Left renal pelvis (tissue), 4 donors: Measurements from ENCODE around the gene SCCPDH. TPM values are rescaled to one million over a fixed set of nuclear protein-coding genes. Genes with fewer than 3 reads are reported as not detected.
"Not testable (repeated sequence)": the region's sequence is repeated elsewhere in the genome, so short reads cannot be mapped to it uniquely, and the experiment has no call there.

Experiments used
- DNase-seq, 4 donors: peaks; one replicate each; pipeline ENCODE4 v3.0.0-alpha.2; 2013; ENCODE audit warnings: low read depth in 4 of 4, low spot score in 3 of 4
- polyA plus RNA-seq, 4 donors: library from polyadenylated mRNA; unstranded; fragments of 120-200 nt; gene quantifications; one replicate each; pipeline ENCODE4 v1.2.1, GENCODE V29; 2013; ENCODE audit not compliant: insufficient read length in 4 of 4

SCCPDH gene
- polyA plus RNA-seq, 4 donors, result 40.2 to 62.6 (median 55.5) TPM

DNA sequence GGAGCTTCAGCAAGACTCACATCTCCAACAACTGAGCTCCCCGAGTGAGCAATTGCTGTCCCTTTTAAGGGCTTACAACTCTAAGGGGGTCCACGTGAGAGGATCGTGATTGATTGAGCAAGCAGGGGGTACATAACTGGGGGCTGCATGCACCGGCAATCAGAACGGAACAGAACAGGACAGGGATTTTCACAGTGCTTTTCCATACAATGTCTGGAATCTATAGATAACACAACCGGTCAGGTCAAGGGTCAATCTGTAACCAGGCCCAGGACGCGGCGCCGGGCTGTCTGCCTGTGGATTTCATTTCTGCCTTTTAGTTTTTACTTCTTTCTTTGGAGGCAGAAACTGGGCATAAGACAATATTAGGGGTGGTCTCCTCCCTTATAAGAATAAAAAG, 21.9 kb downstream of the SCCPDH start:
- not testable (repeated sequence) for DNase-seq

DNA sequence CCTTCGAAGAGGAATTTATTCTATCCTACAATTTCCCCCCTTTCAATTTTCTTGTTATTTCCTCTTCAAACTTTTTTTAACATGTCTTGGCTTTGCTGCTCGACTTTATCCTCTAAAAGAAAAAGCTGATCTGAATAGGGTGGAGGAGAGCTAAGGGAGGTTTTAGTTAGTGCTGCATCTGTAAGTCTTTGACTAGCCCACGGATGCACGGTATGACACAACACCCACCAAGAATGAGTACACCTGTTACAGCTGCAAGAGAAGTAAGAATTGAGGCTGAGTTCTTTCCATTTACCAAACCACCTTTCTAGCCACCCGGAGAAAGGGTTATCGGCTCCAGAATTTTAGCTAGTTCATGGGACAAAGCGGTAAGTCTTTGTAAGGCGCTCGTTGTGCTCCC, 23.8 kb downstream of the SCCPDH start:
- DNase-seq, result no peak

DNA sequence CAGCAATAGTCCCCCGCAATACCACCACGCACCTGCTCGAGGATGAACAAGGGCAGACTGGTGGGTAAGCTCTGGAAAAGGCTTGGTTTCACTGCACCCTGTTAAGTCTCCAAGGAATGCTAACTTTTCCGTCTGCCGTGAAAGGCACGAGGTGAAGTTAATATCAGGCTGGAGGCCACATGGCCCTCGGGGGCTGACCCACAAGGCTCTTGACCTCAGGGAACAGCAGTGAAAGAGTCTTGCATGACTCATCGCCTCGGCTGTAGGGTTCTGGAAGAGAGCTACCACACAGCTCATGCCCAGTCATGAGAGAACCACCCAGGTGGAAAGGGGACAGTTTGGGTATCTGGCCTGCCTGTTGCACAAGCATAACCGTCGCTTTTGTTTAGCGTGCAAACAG, 24.7 kb downstream of the SCCPDH start:
- no peak for DNase-seq

DNA sequence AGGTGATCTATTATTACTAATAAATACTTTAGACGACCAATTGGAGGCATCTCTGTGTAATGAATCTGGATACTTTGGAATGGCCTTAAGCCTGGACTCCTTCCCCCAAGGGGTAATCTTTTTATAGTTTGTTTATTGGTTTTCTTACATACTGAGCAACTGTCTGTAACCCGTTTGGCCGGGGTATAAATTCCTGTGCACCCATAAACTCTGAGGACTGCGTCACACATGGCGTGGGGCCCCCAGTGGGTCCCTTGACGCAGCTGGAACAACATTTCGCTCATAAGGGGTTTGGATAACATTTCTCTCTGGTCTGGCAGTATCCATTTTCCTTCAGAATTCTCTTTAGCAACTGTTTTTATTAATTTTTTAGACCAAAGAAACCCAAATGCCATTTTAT, 26.5 kb downstream of the SCCPDH start:
- DNase-seq, result no peak

DNA sequence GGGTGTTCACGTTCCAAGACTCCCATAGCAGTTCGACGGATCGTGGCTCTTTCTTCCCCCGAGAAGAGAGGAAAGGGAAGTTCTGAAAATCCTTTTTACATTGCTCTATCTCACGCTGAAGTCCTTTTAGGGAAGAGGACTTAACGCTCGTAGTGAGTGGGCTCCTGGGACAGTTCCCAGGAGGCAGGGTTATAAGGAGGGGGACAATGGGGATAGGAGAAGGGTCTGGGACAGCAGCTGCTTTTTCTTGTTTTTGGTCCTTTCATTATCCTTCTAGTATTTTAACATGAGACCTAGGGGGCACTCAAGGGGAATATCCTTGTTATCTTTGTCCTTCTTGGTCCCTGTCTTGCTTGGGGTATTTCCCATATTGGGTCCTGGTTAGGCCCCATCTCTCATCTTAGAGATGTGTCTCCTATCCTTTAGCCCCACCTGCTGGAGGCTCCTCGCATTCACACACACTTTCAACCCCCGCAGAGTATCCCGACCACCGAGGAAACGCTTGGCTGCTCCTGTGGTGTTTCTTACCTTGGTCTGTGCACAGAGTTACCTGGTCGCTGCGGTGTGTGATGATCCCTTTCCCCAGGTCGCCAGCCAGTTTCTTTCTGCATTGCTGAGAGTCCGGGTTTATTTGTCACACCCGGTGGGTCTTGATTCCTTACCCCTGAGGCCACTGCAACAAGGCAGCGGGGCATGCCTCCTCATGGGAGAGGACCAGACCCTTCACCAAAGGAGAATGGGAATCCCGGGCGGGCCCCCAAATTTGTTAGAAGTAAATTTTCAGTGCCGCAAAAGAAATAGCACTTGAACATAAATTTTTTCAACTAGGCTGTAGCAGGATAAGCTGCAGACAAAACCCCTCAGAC, 29.7 kb downstream of the SCCPDH start:
- peak; percentile 14 to 50 (median 46) for DNase-seq

DNA sequence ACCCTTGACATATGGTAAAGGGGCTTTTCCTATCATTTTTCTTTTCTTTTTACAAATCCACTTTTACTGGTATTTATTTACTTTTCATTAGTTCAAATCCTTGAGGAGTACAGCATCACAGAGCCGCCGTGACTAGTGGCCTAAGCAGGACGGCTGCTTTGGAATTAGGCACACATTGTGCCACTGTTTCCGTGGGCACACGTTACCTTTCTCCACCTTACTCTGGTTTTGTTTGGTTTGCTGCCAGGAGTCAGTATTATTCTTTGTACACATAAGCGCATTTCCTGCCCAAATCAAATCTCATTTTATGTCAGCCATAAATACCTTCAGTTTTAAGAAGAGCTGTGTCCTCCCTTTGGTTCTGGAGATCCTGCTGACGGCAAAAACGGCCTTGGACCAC, 31.2 kb downstream of the SCCPDH start:
- no peak for DNase-seq

DNA sequence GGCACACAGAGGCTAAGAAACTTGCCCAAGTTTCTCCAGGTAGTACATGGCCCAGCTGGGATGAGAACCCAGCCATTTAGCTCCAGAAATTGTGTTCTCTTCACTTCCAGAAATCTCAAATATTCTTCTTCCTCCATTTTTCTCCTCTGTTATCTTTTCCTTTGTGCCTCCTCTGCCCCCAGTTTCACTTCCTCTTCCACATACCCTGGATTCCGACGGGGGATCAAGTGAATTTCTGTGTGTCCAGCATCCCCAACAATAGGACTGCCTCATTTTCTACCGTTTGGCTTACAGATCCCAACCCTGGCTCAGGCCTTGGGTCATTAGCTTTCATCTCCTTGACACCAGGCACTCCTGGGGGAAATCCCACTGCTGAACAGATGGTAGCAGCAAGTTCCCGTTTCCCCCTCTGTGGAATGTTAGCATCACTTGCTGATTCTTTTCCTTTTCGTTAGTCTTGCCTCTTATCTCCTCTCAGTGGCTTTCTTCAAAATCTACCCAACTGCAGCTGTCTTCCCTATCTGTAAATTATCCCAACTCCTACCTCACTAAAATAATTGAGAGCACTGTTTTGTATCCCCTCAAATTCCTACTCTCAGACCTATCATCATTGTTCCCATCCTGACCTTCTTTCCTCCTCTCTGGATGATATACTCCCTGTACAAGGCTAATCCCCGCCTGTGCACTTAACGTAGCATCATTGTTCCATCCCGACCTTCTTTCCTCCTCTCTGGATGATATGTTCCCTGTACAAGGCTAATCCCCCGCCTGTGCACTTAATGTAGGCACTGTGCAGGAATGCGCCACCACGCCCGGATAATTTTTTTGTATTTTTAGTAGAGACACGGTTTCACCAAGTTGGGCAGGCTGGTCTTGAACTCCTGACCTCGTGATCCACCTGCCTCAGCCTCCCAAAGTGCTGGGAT, 36.5 kb downstream of the SCCPDH start:
- DNase-seq, result no peak

DNA sequence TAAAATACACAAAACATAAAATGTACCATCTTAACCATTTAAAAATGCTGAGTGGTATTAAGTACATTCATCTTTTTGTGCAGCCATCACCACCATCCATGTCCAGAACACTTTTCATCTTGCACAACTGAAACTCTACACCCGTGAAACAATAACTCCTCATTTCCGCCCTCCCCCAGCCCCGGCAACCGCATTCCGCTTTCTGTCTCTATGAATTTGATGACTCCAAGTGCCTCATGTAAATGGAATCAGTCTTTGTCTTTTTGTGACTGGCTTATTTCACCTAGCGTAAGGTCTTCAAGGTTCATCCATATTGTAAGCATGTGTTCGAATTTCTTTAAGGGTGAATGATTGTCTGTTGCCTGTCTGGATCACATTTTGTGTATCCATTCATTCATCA, 37.2 kb downstream of the SCCPDH start:
- no peak for DNase-seq

DNA sequence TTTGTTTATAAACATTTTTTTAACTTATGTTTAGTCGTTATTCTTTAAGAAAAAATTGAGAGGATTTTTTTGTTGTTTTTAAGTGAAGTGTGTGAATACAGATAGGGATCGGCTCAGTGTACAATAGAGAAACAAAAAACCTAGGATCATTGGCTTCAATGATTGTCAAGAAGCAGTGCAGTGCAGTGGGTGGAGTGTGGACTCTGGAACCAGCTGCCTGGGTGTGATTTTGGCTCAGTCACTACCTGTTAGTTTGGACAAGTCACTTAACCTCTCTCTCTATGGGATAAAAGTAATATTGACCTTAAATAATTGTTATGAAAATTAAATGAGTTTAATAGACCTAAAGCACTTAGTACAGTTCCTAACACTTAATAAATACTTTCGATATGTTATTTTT, 41.3 kb downstream of the SCCPDH start:
- no peak for DNase-seq

DNA sequence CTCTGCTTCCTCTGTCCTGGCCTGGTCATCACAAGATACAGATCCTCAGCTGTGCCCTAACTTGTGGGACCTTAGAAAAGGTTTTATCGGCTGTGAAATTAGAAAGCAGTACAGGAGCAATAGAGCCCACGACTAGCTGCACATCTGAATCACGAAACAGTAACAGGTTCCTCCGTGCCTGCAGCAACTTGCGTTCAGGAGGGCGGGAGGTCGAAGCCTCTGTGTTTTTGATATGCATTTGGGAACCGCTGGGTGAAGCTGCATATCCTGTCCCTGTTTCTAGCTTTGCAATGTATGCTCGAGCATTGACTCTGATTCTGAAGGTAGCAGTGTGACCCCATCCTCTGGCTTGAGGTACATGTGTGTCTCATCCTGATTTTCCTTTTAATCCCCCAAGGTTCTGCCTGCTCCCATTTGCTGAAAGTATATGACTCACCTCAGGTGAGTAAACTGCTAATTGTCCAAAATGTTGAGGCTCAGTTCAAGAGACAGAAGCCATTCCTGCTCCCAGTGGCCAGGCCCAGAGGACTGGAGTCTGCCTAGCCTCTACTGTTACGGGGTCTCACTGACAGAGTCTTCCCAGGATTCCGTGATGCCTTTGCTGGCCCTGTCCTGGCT, 44.3 kb downstream of the SCCPDH start:
- DNase-seq, result no peak

DNA sequence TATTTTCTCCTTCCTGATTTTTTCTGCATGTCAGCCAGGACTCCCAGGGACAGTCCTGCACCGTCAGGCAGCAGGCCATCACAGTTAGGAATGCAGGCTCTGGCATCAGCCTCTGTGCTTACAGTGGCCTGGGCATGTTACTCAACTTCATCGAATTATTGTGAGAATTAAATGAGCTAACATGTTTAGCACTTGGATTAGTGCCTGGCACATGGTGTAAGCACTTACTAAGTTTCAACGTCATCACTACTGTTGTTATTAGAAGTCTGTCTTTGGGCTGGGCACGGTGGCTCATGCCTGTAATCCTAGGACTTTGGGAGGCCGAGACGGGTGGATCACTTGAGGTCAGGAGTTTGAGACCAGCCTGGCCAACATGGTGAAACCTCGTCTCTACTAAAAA, 45.1 kb downstream of the SCCPDH start:
- DNase-seq, result no peak

DNA sequence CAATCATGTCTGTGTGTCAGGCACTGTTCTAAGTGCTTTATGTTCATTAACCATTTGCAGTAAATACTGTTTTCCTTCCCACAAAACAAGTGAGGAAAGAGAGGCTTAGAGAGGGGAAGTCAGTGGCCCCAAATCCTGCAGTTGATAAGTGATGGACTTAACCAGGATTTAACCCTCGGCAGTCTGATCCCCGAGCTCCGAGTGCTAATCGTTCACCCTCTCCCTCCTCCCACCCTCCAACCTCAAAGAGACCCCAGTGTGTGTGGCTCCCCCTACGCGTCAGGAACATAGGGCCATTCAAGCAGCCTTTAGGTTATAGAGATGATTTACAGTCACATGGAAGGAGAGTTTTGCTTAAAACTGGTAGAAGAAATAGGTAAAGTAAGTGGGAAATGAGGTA, 47.2 kb downstream of the SCCPDH start:
- DNase-seq, result no peak

DNA sequence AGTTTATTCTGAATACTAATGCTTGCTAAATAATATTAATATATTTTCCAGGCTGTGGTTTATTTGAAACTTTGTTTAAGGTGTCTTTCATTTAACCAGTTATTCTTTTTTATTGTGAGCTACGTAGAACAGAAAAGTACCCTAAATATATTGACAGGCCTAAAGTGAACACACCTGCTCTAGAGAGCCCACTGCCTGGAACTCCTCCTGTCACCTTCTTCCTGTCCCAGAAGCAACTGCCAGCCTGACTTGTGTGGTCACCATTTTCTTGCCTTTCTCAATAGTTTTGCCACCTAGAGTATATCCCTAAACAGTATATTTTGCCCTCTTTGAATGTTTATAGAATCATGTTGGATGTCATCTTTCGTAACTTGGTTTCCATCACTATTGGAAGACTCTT, 48.5 kb downstream of the SCCPDH start:
- DNase-seq, result no peak

DNA sequence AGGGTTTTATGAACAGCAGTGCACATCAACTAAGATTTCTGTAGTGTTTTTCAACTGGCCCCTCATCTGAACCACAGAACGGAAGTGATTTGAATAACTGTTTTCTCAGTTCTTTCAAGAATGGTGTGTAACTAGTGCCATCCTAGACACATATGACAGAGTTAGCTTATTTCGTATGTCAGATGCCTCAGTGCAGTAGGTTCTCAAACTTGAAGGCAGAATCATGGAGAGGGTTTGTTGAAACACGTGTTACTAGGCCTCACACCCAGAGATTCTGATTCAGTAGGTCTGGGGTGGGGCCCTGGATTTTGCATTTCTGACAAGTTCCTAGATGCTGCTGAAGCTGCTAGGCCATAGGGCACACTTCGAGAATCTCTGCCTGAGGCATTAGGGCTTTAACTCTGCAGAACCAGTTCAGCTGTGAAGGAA, 49.0 kb downstream of the SCCPDH start:
- DNase-seq, result no peak

DNA sequence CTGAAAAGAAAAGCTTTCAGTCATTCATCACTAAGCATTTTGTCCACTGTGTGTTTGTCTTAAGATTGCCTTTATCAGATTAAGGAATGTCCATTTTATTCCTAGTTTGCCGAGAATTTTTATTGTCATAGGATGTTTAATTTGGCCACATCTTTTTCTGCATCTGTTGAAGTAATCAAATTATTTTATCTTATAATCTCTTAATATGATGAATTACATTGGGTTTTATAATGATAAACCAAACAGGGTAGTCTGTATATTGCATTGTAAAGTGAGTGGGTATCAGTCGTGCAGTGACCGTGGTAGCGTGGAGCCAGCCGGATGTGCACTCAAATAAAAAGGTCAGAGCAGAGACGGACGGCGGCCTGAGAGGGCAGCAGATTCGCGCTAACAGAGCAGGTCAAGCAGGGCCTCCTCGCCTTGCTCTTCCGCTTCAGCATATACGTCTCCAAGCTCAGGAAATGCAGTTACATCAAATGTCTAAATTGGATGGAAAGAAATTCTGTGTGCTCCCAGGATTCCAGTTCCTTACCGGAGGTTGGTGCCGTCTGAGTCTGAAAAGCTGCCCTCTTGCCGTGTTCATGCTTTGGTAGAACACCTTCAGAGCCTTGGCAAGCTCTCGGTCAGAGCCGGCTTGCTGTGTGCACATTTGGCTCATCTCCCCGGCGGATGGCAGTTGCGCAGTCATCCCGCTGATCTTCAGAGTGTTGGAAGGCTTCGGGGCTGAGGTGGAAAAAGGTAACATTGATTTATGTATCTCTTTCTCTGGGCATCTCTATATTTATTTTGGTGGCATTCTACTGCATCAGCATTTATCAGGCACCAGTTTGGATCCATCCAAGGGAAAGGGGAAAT, 51.5 kb downstream of the SCCPDH start:
- DNase-seq, result no peak

DNA sequence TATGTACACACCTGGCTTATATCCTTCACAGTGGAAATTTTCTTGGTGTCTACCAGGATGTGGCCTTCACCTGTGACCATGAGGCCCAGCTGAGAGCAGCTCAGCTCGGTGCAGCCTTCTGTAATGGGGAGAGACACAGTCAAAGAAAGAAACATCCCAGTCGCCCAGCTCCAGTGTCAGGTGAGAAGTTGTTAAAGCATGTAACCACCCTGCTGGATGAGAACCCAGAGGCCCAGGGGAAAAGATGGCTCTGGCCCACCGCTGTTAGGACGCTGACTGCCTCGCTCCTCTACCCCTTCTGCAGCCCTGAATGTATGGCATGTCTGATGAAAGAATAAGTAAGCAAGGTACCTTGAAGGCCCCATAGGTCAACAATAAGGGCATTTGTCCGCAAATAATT, 52.7 kb downstream of the SCCPDH start:
- DNase-seq, result no peak

DNA sequence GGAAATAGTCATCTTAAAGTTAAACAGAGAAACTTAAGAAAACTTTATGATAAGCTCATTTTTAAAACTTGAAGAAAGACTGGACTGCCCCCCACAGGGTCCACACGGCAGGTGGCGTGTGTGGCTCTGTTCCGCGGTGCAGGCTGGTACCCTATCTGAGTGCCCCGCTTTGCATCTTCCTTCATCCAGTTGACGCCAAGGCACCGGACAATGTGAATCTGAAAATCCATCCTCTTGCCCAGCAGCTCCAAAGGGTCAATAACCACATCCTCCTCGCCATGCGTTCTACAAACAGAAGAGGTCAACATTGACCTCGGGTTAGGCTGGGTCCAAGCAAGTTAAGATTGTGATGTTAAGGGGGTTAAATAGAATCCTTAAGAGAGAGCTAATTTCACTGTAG, 54.5 kb downstream of the SCCPDH start:
- no peak for DNase-seq

DNA sequence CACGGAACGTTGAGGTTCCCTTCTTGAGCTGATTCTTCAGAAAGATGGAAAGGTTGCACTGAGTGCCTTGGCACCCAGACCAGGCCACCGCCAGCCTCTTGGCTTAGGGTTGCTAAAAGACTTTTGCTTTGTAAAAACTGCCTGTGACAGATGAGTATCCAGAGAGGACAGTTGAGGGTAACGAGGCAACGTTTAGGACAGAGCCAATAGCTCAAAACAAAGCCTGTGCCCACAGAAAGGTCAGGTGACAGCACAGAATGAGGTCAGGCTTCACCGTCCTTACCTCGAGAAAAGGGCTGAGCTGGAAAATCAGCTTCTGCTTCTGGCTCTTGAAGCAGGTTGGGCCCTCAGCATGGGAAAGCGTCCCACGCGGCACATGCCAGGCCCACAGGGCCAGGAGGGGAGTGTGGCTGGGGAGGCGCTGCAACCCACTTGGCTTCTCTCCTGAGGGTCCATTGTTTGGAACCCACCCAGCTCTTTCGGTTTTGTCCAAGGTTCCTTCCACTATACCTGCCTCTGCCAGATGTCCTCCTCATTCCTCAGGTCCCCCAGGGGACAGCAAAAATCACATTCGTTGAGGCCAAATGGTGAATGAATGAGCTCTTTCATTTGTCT, 55.5 kb downstream of the SCCPDH start:
- no peak for DNase-seq

DNA sequence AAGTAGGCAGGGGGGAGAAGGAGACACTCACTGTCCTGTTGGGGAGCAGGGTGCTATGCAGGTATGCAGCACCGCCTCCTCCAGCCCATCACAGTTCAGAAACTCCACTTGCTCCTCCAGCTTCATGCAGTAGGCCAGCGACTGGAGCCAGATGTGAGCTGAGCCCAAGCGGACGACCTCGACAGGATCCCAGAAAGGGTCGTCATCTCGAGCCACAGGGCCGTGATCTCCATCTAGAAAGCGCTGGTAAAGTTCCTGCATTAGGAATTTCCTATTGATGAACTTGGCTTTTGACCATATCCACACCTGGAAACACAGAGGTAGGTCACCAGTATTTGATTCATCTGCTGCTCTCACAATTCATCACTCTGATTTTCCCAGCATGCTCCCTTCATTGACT, 56.1 kb downstream of the SCCPDH start:
- no peak for DNase-seq

DNA sequence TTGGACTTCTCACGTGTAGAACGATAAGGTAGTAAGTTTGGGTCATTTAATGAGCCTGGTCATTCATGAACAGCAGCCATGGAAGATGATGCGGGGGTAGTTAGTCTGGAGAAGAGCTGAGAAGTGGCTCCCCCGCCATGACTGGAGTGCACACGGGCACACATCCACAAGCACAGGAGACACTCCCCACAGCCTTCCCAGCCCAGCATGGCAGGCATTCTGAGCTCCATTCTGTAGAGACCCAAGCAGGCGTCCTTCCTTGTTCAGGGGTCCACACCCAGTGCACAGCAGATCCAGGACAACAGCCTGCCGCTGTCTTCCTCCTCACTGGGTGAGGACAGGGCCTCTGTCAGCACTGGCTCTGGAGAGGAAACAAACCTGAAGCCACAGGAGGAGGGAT, 57.0 kb downstream of the SCCPDH start:
- DNase-seq, result no peak
